ENCODE results near the gene RACGAP1. TPM values are rescaled to one million over a fixed set of nuclear protein-coding genes. Genes with fewer than 3 reads are reported as not detected.

Gene RACGAP1
- total RNA-seq, 4 donors from 2014 or later: 4.0 to 7.2 (median 6.2) TPM

DNA sequence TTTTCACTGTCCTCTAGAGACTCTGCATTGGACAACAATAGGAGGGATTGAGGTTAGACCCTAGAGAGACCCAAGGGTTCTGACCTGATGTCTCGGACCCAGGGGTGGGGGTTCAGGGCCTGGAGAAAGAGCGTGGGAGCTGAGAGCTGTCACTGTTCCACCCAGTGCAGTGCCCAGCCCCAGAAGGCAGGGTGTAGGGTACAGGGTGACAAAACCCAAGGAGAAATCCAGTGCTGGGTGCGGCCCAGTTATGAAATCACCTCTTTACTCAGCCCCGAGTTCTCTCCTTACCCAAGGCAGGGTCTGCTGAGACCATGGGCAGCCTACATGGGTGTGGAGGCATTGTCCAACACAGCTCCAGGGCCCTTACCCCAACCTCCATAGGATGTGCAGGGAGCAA lies 72.1 kb downstream of the RACGAP1 start:
- intact Hi-C loops (cut with DNase I): no loop called here
- no peak for DNase-seq
- 81 to 98% methylated on average over 4 of the region's 4 CpGs for WGBS, 2 donors

DNA sequence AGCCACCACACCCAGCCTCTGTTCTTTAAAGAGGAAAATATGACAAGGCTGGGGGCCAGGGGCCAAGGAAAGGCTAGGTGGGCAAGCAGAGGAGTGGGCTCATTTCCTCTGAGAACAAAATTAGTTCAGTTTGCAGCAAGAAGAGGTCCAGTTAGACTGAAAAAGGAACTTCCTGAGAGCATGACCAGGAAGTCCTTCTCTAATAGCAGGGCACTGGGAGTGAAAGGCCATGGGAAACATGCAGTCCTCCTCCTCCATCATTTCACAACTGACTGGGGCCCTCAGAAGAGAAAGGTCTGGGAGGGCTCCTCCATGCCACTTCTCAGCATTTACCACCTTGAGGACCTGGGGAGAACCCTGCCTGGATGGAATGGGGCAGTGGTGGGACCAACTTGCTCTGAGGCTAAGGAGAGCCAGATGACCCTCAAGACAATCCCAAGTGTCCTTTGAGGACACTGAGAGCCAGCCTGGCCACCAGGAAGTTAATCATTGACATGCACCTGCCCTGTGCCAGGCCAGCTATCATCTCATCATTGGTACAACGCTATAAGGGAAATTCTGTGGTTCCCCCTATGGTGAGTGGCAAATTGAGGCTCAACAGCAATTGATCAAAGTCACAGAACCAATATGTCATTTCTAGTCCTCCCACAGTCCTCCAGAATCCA lies 72.8 kb downstream of the RACGAP1 start:
- Histone ChIP-seq H3K4me1 (peaks cover 0 to 14% of the 10 kb centered on the region in 2 donors), H3K4me3 (replicated peaks in 1 of 3) (no peak overlapping the region), H3K36me3 (no peaks in the 10 kb centered on the region), H3K27me3 (no peaks in the 10 kb centered on the region), H3K27ac (no peak overlapping the region), H3K9me3 (no peaks in the 10 kb centered on the region)
- intact Hi-C loops (cut with DNase I): no loop called here
- TF ChIP-seq, protein P1, sequence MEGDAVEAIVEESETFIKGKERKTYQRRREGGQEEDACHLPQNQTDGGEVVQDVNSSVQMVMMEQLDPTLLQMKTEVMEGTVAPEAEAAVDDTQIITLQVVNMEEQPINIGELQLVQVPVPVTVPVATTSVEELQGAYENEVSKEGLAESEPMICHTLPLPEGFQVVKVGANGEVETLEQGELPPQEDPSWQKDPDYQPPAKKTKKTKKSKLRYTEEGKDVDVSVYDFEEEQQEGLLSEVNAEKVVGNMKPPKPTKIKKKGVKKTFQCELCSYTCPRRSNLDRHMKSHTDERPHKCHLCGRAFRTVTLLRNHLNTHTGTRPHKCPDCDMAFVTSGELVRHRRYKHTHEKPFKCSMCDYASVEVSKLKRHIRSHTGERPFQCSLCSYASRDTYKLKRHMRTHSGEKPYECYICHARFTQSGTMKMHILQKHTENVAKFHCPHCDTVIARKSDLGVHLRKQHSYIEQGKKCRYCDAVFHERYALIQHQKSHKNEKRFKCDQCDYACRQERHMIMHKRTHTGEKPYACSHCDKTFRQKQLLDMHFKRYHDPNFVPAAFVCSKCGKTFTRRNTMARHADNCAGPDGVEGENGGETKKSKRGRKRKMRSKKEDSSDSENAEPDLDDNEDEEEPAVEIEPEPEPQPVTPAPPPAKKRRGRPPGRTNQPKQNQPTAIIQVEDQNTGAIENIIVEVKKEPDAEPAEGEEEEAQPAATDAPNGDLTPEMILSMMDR (IDR thresholded peaks at IDR 0.05): no peak
- no peak for TF ChIP-seq POLR2A (IDR thresholded peaks at IDR 0.05)
- whole genome bisulfite sequencing, 2 donors: 94 to 100% methylated on average over 1 of the region's 1 CpG
- no peak for DNase-seq

More for the DNA sequence above, 72.1 kb downstream of the RACGAP1 start:
- Histone ChIP-seq H3K27me3 (no peaks in the 10 kb centered on the region), H3K9me3 (no peaks in the 10 kb centered on the region), H3K4me1 (peaks cover 0 to 14% of the 10 kb centered on the region in 2 donors), H3K27ac (no peak overlapping the region), H3K36me3 (no peaks in the 10 kb centered on the region), H3K4me3 (replicated peaks in 1 of 3) (no peak overlapping the region)
- TF ChIP-seq POLR2A (IDR thresholded peaks at IDR 0.05): no peak
- TF ChIP-seq, protein P1 (IDR thresholded peaks at IDR 0.05): no peak

DNA sequence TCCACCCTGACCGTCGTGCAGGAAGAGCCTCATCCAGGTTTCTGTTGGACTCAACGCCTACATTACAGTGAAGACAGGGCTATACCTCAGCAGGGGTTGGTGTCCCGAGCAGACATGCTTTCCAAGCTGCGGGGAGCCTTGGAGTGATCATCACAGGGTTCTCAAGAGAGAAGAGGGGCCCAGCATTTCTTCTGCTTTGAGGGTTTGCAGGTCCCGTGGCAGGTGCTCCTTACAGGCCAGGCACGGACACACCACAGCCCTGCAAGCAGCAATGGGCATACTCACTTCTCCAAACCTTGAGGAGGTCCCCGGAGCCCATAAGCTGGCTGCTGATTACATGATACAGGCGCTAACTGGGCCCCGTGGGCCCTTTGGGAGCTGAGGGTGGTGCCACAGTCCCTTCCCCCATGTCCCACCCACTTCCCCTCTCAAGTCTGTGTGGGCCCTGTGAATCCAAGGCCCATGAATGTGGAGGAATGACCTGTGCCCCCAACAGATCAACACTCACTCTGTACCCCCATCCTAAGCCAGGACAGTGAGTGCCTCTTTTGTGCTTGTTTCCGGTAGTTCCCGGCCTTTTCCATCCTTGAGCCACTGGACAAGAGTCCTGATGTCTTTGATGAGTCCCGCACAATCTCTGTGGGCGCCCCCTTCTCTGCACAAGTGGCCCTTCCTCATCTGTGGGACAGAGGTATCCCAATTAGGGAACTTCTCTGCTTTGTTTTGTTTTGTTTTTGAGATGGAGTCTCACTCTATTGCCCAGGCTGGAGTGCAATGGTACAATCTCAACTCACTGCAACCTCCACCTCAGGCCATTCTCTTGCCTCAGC lies 73.7 kb downstream of the RACGAP1 start:
- H3K36me3 ChIP-seq: no peaks in the 10 kb centered on the region
- WGBS, 2 donors: 83 to 89% methylated on average over 11 to 12 of the region's 14 CpGs
- DNase-seq: no peak
- H3K4me3 ChIP-seq (replicated peaks in 1 of 3): no peak overlapping the region
- peaks cover 0 to 12% of the 10 kb centered on the region in 2 donors for H3K4me1 ChIP-seq
- no peak overlapping the region for H3K27ac ChIP-seq
- intact Hi-C loops (cut with DNase I): no loop called here
- no peaks in the 10 kb centered on the region for H3K27me3 ChIP-seq
- no peaks in the 10 kb centered on the region for H3K9me3 ChIP-seq
- TF ChIP-seq, protein P1 (IDR thresholded peaks at IDR 0.05): no peak
- TF ChIP-seq POLR2A (IDR thresholded peaks at IDR 0.05): no peak

DNA sequence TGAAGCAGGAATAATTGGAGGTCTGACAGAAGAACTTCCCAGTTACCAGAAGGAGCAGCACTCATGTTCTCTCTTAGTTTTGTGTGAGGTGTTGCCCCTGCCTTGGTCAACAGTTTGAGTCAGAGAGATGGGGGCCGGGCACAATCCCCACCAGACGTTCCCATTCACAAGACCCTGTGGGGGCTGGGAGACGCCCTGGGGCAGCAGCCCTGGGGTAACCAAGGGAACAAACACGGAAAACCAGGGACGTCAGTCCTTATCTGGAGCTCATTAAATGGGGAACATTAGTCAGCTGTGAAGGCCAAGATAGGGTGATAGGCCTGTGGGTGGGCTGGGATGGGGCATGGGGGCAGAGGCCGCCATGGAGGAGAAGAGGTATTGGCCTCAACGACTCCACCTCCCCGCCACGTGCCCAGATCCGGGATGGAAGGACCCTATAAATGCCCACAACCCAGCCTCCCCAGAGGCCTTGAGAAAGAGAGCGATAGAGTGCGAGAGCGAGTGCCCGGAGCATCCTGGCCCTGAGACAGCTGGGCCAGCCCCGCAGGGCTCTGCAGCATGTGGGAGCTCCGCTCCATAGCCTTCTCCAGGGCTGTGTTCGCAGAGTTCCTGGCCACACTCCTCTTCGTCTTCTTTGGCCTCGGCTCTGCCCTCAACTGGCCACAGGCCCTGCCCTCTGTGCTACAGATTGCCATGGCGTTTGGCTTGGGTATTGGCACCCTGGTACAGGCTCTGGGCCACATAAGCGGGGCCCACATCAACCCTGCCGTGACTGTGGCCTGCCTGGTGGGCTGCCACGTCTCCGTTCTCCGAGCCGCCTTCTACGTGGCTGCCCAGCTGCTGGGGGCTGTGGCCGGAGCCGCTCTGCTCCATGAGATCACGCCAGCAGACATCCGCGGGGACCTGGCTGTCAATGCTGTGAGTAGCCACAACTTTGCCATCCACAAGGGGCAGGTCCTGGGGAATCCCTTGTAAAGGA lies 74.7 kb downstream of the RACGAP1 start, which contains the start of gene AQP2:
Gene AQP2, plus strand, starts transcription at position 465 of the 979 bp plus-strand sequence. Its CDS starts 94 bp downstream, at position 559.
- intact Hi-C loops (cut with DNase I): no loop called here
- Histone ChIP-seq H3K4me1 (peaks cover 0 to 4% of the 10 kb centered on the region in 2 donors), H3K27ac (no peak within 1 kb of the TSS), H3K36me3 (no peaks in the 10 kb centered on the region), H3K4me3 (replicated peaks in 1 of 3) (no peak within 1 kb of the TSS), H3K9me3 (no peaks in the 10 kb centered on the region), H3K27me3 (no peaks in the 10 kb centered on the region)
- DNase-seq: no peak
- WGBS, 2 donors: 87 to 89% methylated on average over 27 to 32 of the region's 32 CpGs
- TF ChIP-seq, protein P1 (IDR thresholded peaks at IDR 0.05): no peak
- no peak for TF ChIP-seq POLR2A (IDR thresholded peaks at IDR 0.05)
